Measurements from ENCODE around the gene FAM83B. TPM values are rescaled to one million over a fixed set of nuclear protein-coding genes. Genes with fewer than 3 reads are reported as not detected.

The FAM83B gene
- total RNA-seq, 1 experiment from 2014 or later, result 3.9 TPM

- ATAC-seq (peak; percentile 34; the same call in 1 of the 2 replicates), DNase-seq (ENCODE audit: low spot score) (no peak)
- no peaks in the 10 kb centered on the region for H3K27me3 Mint-ChIP-seq (ENCODE audit: low read depth)
- ChIA-PET POLR2A (no interaction called here), CTCF (no interaction called here)
- peaks cover 4% of the 10 kb centered on the region for H3K36me3 Mint-ChIP-seq
- H3K4me1 Mint-ChIP-seq, result peaks cover 5% of the 10 kb centered on the region; the same call in 1 of the 2 replicates
- no peak overlapping the region for H3K27ac Mint-ChIP-seq
- no peak overlapping the region for H3K4me3 Mint-ChIP-seq
- TF ChIP-seq ESRRA (CRISPR knock-in tag; IDR thresholded peaks at IDR 0.05; ENCODE audit: borderline replicate concordance) (no peak), ZBTB21 (CRISPR knock-in tag; IDR thresholded peaks at IDR 0.05; ENCODE audit: borderline replicate concordance) (no peak), ELF4 (CRISPR knock-in tag; IDR thresholded peaks at IDR 0.05; ENCODE audit: low read depth) (no peak), SP1 (CRISPR knock-in tag; conservative IDR thresholded peaks at IDR 0.05) (no peak), AR (CRISPR knock-in tag; IDR thresholded peaks at IDR 0.05) (no peak), ZNF396 (CRISPR knock-in tag; IDR thresholded peaks at IDR 0.05; ENCODE audit: borderline replicate concordance) (no peak), E2F1 (CRISPR knock-in tag; IDR thresholded peaks at IDR 0.05) (no peak), ERG (CRISPR knock-in tag; IDR thresholded peaks at IDR 0.05) (no peak)
- TF ChIP-seq, protein P1, sequence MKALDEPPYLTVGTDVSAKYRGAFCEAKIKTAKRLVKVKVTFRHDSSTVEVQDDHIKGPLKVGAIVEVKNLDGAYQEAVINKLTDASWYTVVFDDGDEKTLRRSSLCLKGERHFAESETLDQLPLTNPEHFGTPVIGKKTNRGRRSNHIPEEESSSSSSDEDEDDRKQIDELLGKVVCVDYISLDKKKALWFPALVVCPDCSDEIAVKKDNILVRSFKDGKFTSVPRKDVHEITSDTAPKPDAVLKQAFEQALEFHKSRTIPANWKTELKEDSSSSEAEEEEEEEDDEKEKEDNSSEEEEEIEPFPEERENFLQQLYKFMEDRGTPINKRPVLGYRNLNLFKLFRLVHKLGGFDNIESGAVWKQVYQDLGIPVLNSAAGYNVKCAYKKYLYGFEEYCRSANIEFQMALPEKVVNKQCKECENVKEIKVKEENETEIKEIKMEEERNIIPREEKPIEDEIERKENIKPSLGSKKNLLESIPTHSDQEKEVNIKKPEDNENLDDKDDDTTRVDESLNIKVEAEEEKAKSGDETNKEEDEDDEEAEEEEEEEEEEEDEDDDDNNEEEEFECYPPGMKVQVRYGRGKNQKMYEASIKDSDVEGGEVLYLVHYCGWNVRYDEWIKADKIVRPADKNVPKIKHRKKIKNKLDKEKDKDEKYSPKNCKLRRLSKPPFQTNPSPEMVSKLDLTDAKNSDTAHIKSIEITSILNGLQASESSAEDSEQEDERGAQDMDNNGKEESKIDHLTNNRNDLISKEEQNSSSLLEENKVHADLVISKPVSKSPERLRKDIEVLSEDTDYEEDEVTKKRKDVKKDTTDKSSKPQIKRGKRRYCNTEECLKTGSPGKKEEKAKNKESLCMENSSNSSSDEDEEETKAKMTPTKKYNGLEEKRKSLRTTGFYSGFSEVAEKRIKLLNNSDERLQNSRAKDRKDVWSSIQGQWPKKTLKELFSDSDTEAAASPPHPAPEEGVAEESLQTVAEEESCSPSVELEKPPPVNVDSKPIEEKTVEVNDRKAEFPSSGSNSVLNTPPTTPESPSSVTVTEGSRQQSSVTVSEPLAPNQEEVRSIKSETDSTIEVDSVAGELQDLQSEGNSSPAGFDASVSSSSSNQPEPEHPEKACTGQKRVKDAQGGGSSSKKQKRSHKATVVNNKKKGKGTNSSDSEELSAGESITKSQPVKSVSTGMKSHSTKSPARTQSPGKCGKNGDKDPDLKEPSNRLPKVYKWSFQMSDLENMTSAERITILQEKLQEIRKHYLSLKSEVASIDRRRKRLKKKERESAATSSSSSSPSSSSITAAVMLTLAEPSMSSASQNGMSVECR (CRISPR knock-in tag; IDR thresholded peaks at IDR 0.05; ENCODE audit: borderline replicate concordance), result no peak
- TF ChIP-seq, protein P2, sequence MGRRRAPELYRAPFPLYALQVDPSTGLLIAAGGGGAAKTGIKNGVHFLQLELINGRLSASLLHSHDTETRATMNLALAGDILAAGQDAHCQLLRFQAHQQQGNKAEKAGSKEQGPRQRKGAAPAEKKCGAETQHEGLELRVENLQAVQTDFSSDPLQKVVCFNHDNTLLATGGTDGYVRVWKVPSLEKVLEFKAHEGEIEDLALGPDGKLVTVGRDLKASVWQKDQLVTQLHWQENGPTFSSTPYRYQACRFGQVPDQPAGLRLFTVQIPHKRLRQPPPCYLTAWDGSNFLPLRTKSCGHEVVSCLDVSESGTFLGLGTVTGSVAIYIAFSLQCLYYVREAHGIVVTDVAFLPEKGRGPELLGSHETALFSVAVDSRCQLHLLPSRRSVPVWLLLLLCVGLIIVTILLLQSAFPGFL (CRISPR knock-in tag; IDR thresholded peaks at IDR 0.05; ENCODE audit: borderline replicate concordance), result no peak
- TF ChIP-seq, protein P3, sequence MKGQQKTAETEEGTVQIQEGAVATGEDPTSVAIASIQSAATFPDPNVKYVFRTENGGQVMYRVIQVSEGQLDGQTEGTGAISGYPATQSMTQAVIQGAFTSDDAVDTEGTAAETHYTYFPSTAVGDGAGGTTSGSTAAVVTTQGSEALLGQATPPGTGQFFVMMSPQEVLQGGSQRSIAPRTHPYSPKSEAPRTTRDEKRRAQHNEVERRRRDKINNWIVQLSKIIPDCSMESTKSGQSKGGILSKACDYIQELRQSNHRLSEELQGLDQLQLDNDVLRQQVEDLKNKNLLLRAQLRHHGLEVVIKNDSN (CRISPR knock-in tag; IDR thresholded peaks at IDR 0.05), result no peak
- H3K9me3 Mint-ChIP-seq, result peaks cover 6% of the 10 kb centered on the region
Measured at GRCh38 chr6:54878718-54879117, 32.1 kb downstream of the FAM83B start.

DNA sequence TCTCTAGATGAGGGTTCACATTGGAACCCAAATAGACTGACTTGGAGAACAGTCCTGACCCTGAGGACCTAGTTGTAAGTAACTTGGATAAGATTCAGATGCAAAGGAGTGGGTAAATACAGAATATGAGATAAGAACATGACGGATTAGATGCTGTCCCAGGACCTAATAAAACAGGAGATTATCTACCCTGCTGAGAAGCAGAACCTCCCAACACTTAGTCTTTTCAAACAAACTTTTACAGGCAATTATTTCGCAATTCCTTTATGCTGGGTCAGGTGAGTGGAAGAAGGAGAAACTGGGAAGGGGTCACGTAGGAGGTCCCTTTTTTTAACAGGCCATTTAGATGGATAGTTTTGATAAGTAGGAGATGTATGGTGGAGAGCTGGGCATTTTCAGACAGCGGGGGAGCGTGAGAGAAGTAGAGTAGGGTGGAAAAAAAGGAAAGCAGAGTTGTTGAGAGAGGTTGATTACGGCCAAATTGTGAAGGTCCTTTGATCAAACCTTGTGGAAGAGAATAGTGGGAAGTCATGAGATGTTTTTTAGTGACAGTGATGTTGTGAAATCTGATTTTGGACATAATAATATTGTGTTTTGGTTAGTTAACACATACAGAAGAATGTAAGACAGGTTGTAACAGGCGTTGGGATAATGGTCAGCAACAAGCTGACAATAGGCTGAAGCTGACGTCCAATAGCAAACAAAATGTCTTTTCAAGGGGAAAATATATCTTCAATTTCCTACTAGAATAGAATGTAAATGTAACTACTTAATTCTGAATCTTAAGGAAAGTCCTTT, 32.8 kb downstream of the FAM83B start:
- H3K27ac Mint-ChIP-seq, result no peak overlapping the region
- H3K4me3 Mint-ChIP-seq, result no peak overlapping the region
- CTCF ChIA-PET, result no interaction called here
- POLR2A ChIA-PET, result no interaction called here
- peaks cover 5% of the 10 kb centered on the region for H3K36me3 Mint-ChIP-seq
- ATAC-seq (no peak), DNase-seq (ENCODE audit: low spot score) (no peak)
- H3K9me3 Mint-ChIP-seq, result peaks cover 6% of the 10 kb centered on the region
- peaks cover 5% of the 10 kb centered on the region; the same call in 1 of the 2 replicates for H3K4me1 Mint-ChIP-seq
- H3K27me3 Mint-ChIP-seq (ENCODE audit: low read depth), result no peaks in the 10 kb centered on the region
- no peak for TF ChIP-seq FOXK1 (CRISPR knock-in tag; IDR thresholded peaks at IDR 0.05)
- TF ChIP-seq, protein P2 (CRISPR knock-in tag; IDR thresholded peaks at IDR 0.05; ENCODE audit: borderline replicate concordance), result no peak
- TF ChIP-seq, protein P3 (CRISPR knock-in tag; IDR thresholded peaks at IDR 0.05), result no peak
- TF ChIP-seq ZBTB43 (CRISPR knock-in tag; IDR thresholded peaks at IDR 0.05), result no peak
- TF ChIP-seq TP53 (CRISPR knock-in tag; IDR thresholded peaks at IDR 0.05), result no peak
- no peak for TF ChIP-seq ZNF232 (CRISPR knock-in tag; IDR thresholded peaks at IDR 0.05)
- TF ChIP-seq GTF2I (CRISPR knock-in tag; conservative IDR thresholded peaks at IDR 0.05), result no peak
